Measurements from ENCODE around the gene ZNF76. TPM values are rescaled to one million over a fixed set of nuclear protein-coding genes. Genes with fewer than 3 reads are reported as not detected.

ZNF76 gene
- total and polyA plus RNA-seq, 2 of the 8 experiments (the other 6 are each of a cell fraction or from before 2014, with no cell fraction given), result 17.9 to 23.9 TPM

- TF ChIP-seq SIRT6 (IDR thresholded peaks at IDR 0.05; ENCODE audit: low read length), result no peak
- TF ChIP-seq SP4 (IDR thresholded peaks at IDR 0.05; ENCODE audit: low read length), result no peak
- TF ChIP-seq ZNF274 (IDR thresholded peaks at IDR 0.05; ENCODE audit: borderline replicate concordance, extremely low read depth, low read length), result no peak
- TF ChIP-seq, protein P1, sequence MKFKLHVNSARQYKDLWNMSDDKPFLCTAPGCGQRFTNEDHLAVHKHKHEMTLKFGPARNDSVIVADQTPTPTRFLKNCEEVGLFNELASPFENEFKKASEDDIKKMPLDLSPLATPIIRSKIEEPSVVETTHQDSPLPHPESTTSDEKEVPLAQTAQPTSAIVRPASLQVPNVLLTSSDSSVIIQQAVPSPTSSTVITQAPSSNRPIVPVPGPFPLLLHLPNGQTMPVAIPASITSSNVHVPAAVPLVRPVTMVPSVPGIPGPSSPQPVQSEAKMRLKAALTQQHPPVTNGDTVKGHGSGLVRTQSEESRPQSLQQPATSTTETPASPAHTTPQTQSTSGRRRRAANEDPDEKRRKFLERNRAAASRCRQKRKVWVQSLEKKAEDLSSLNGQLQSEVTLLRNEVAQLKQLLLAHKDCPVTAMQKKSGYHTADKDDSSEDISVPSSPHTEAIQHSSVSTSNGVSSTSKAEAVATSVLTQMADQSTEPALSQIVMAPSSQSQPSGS (IDR thresholded peaks at IDR 0.05; ENCODE audit: low read length), result no peak
- TF ChIP-seq BACH1 (IDR thresholded peaks at IDR 0.05; ENCODE audit: low read length), result no peak
- TF ChIP-seq USF2 (IDR thresholded peaks at IDR 0.05; ENCODE audit: low read length), result no peak
- TF ChIP-seq SAP30 (IDR thresholded peaks at IDR 0.05; ENCODE audit: insufficient read depth, insufficient replicate concordance, low read length), result no peak
- peak; percentile 92; the same call in 1 of the 2 replicates for TF ChIP-seq RBBP5 (IDR thresholded peaks at IDR 0.05; ENCODE audit: borderline replicate concordance, low read depth, low read length)
- TF ChIP-seq HDAC2 (IDR thresholded peaks at IDR 0.05; ENCODE audit: borderline replicate concordance in 1 of 2, low read depth in 2 of 2, low read length in 2 of 2), result no peak
- no peak for TF ChIP-seq JUND (IDR thresholded peaks at IDR 0.05; ENCODE audit: low read length)
- peak; percentile 40; the same call in 1 of the 2 replicates for TF ChIP-seq TAF1 (IDR thresholded peaks at IDR 0.05; ENCODE audit: low read depth, low read length)
- TF ChIP-seq EZH2 (IDR thresholded peaks at IDR 0.05; ENCODE audit: low read depth, low read length, severe bottlenecking), result no peak
- TF ChIP-seq POU5F1 (IDR thresholded peaks at IDR 0.05; ENCODE audit: low read depth, low read length), result no peak
- no peak for TF ChIP-seq POLR2AphosphoS5 (IDR thresholded peaks at IDR 0.05; ENCODE audit: low read depth, low read length)
- no peak for TF ChIP-seq MAFK (IDR thresholded peaks at IDR 0.05; ENCODE audit: low read depth, low read length)
- 0 out of 2 replicates have a peak, but pooled peaks have one; percentile 12 for TF ChIP-seq EGR1 (IDR thresholded peaks at IDR 0.05; ENCODE audit: borderline replicate concordance, low read depth, low read length)
- peak; percentile 77 for TF ChIP-seq KDM4A (IDR thresholded peaks at IDR 0.05; ENCODE audit: low read depth, low read length, severe bottlenecking)
- no peak for TF ChIP-seq YY1 (IDR thresholded peaks at IDR 0.05; ENCODE audit: low read depth, low read length)
- TF ChIP-seq CBX8 (IDR thresholded peaks at IDR 0.05; ENCODE audit: borderline replicate concordance, low read depth, low read length), result no peak
- peak; percentile 18; the same call in 1 of the 2 replicates for TF ChIP-seq E2F6 (IDR thresholded peaks at IDR 0.05)
These were observed 45.4 kb upstream of the ZNF76 start, which contains the start of gene SCUBE3 (continued) for GRCh38 chr6:35213824-35214756.
